BLaER1 treated with 17β-estradiol and CSF1 and Interleukin-3, amounts not matched to agents 10 nM and 100 nM (cell line): Measurements from ENCODE around the gene MCOLN1.

Source experiments
- H3K27ac ChIP-seq, 11 experiments: shearing (Covaris generic); formaldehyde crosslinking; 2 replicates each; pipeline ENCODE4 v1.8.1; 2022
- H3K27me3 ChIP-seq, 11 experiments: shearing (Covaris generic); formaldehyde crosslinking; 2 replicates each; pipeline ENCODE4 v1.8.1; 2022
- H3K36me3 ChIP-seq, 11 experiments: shearing (Covaris generic); formaldehyde crosslinking; 2 replicates each; pipeline ENCODE4 v1.8.1; 2022
- H3K4me1 ChIP-seq, 10 experiments: shearing (Covaris generic); formaldehyde crosslinking; 2 replicates each; pipeline ENCODE4 v1.8.1; 2022
- H3K4me2 ChIP-seq, 11 experiments: shearing (Covaris generic); formaldehyde crosslinking; 2 replicates each; pipeline ENCODE4 v1.8.1; 2022
- H3K4me3 ChIP-seq, 10 experiments: shearing (Covaris generic); formaldehyde crosslinking; 2 replicates each; pipeline ENCODE4 v1.8.1; 2022
- H3K9ac ChIP-seq, 11 experiments: shearing (Covaris generic); formaldehyde crosslinking; 2 replicates each; pipeline ENCODE4 v1.8.1; 2022
- H3K9me3 ChIP-seq, 11 experiments: shearing (Covaris generic); formaldehyde crosslinking; replicated peaks in 1 of 11; 2 replicates each; pipeline ENCODE4 v1.8.1; 2022
- H4K20me1 ChIP-seq, 11 experiments: shearing (Covaris generic); formaldehyde crosslinking; 2 replicates each; pipeline ENCODE4 v1.8.1; 2022
- Cebpa-rat ChIP-seq, 11 experiments: shearing (Covaris generic); IDR thresholded peaks; 2 replicates each; pipeline ENCODE4 v1.8.1; 2022

Gene MCOLN1

GRCh38 chr19:7545904-7546303, 23.5 kb downstream of the MCOLN1 start:
- TF ChIP-seq Cebpa-rat (IDR thresholded peaks at IDR 0.05) = no peak
- Histone ChIP-seq H3K27me3 (no peaks in the 10 kb centered on the region), H4K20me1 (peaks cover 0 to 3% (median 0%) of the 10 kb centered on the region in 11 experiments; a peak in 1 of 22 replicates), H3K9me3 (no peaks in the 10 kb centered on the region), H3K4me1 (peaks cover 28 to 67% (median 50%) of the 10 kb centered on the region in 10 experiments), H3K27ac (peak overlapping the region in 4 of 11 experiments; percentile 45 to 80 (median 77); a peak in 8 of 22 replicates), H3K36me3 (peaks cover 25 to 49% (median 41%) of the 10 kb centered on the region in 11 experiments), H3K9ac (peak overlapping the region in 1 of 11 experiments; percentile 6; a peak in 2 of 22 replicates), H3K4me3 (no peak overlapping the region), H3K4me2 (peak overlapping the region; percentile 58 to 94 (median 78); a peak in 19 of 22 replicates)

- no peak for TF ChIP-seq Cebpa-rat (IDR thresholded peaks at IDR 0.05)
- Histone ChIP-seq H3K4me3 (no peak overlapping the region), H3K9ac (no peak overlapping the region), H3K4me1 (peaks cover 17 to 54% (median 39%) of the 10 kb centered on the region in 10 experiments), H4K20me1 (peaks cover 0 to 3% (median 0%) of the 10 kb centered on the region in 11 experiments; a peak in 1 of 22 replicates), H3K36me3 (peaks cover 17 to 49% (median 42%) of the 10 kb centered on the region in 11 experiments), H3K4me2 (peak overlapping the region in 2 of 11 experiments; percentile 80 to 84; a peak in 2 of 22 replicates), H3K27ac (no peak overlapping the region; a peak in 1 of 22 replicates), H3K9me3 (no peaks in the 10 kb centered on the region), H3K27me3 (no peaks in the 10 kb centered on the region)
Measured at GRCh38 chr19:7547159-7547558, 24.7 kb downstream of the MCOLN1 start.

- no peak overlapping the region for H3K9ac ChIP-seq
- H3K36me3 ChIP-seq = peaks cover 5 to 55% (median 36%) of the 10 kb centered on the region in 11 experiments
- H3K27ac ChIP-seq = no peak overlapping the region
- no peak for TF ChIP-seq Cebpa-rat (IDR thresholded peaks at IDR 0.05)
- H3K4me2 ChIP-seq = no peak overlapping the region
- H4K20me1 ChIP-seq = peaks cover 0 to 3% (median 0%) of the 10 kb centered on the region in 11 experiments; a peak in 1 of 22 replicates
- no peaks in the 10 kb centered on the region for H3K27me3 ChIP-seq
- peaks cover 14 to 30% (median 20%) of the 10 kb centered on the region in 10 experiments for H3K4me1 ChIP-seq
- H3K9me3 ChIP-seq = peaks cover 0 to 3% (median 0%) of the 10 kb centered on the region in 11 experiments; a peak in 3 of 22 replicates
- H3K4me3 ChIP-seq = no peak overlapping the region
Measured at GRCh38 chr19:7549429-7550148, 27.2 kb downstream of the MCOLN1 start.

GRCh38 chr19:7550169-7550770, 27.8 kb downstream of the MCOLN1 start:
- no peak for TF ChIP-seq Cebpa-rat (IDR thresholded peaks at IDR 0.05)
- H3K4me1 ChIP-seq = peaks cover 7 to 23% (median 14%) of the 10 kb centered on the region in 10 experiments
- H3K36me3 ChIP-seq = peaks cover 9 to 60% (median 41%) of the 10 kb centered on the region in 11 experiments
- H4K20me1 ChIP-seq = 0 out of 22 replicates have a peak, but pooled peaks cover 0 to 3% (median 0%) of the 10 kb centered on the region in 11 experiments
- no peak overlapping the region for H3K4me3 ChIP-seq
- no peak overlapping the region for H3K27ac ChIP-seq
- H3K9me3 ChIP-seq = peaks cover 0 to 8% (median 0%) of the 10 kb centered on the region in 11 experiments; a peak in 5 of 22 replicates
- H3K4me2 ChIP-seq = no peak overlapping the region
- no peaks in the 10 kb centered on the region for H3K27me3 ChIP-seq
- H3K9ac ChIP-seq = no peak overlapping the region

- no peaks in the 10 kb centered on the region for H3K27me3 ChIP-seq
- H3K4me3 ChIP-seq = no peak overlapping the region
Measured at GRCh38 chr19:7550987-7551761, 28.8 kb downstream of the MCOLN1 start.

GRCh38 chr19:7552781-7553180, 30.4 kb downstream of the MCOLN1 start:
- Histone ChIP-seq H3K9me3 (peaks cover 0 to 8% (median 0%) of the 10 kb centered on the region in 11 experiments; a peak in 5 of 22 replicates), H3K27ac (no peak overlapping the region), H3K36me3 (peaks cover 25 to 77% (median 56%) of the 10 kb centered on the region in 11 experiments), H3K9ac (no peak overlapping the region), H3K4me1 (no peaks in the 10 kb centered on the region), H3K4me2 (no peak overlapping the region), H3K4me3 (no peak overlapping the region), H3K27me3 (no peaks in the 10 kb centered on the region), H4K20me1 (0 out of 22 replicates have a peak, but pooled peaks cover 0 to 3% (median 0%) of the 10 kb centered on the region in 11 experiments)
- TF ChIP-seq Cebpa-rat (IDR thresholded peaks at IDR 0.05) = no peak

More at GRCh38 chr19:7550987-7551761, 28.8 kb downstream of the MCOLN1 start:
- Histone ChIP-seq H3K4me1 (peaks cover 0 to 14% (median 5%) of the 10 kb centered on the region in 10 experiments; a peak in 11 of 20 replicates), H3K36me3 (peaks cover 15 to 69% (median 47%) of the 10 kb centered on the region in 11 experiments), H3K9me3 (peaks cover 0 to 8% (median 0%) of the 10 kb centered on the region in 11 experiments; a peak in 5 of 22 replicates), H3K4me2 (no peak overlapping the region), H4K20me1 (0 out of 22 replicates have a peak, but pooled peaks cover 0 to 3% (median 0%) of the 10 kb centered on the region in 11 experiments), H3K9ac (no peak overlapping the region), H3K27ac (no peak overlapping the region)
- no peak for TF ChIP-seq Cebpa-rat (IDR thresholded peaks at IDR 0.05)

- Histone ChIP-seq H3K4me2 (no peak overlapping the region), H3K27ac (no peak overlapping the region)
Measured at GRCh38 chr19:7554565-7554964, 32.1 kb downstream of the MCOLN1 start.

More at GRCh38 chr19:7554565-7554964, 32.1 kb downstream of the MCOLN1 start:
- no peak for TF ChIP-seq Cebpa-rat (IDR thresholded peaks at IDR 0.05)
- Histone ChIP-seq H3K36me3 (peaks cover 38 to 93% (median 72%) of the 10 kb centered on the region in 11 experiments), H3K27me3 (no peaks in the 10 kb centered on the region), H3K9ac (no peak overlapping the region), H3K4me3 (no peak overlapping the region), H3K9me3 (peaks cover 0 to 8% (median 0%) of the 10 kb centered on the region in 11 experiments; a peak in 5 of 22 replicates), H4K20me1 (peaks cover 0 to 11% (median 0%) of the 10 kb centered on the region in 11 experiments; a peak in 3 of 22 replicates), H3K4me1 (peaks cover 0 to 4% (median 0%) of the 10 kb centered on the region in 10 experiments; a peak in 1 of 20 replicates)
